ES-I3 (cell line): ENCODE results near the gene MRPL24.

Experiments used
- H3K36me3 ChIP-seq: 2 replicates; pipeline ENCODE4 v1.6.1; 2013; ENCODE audit warnings: mild to moderate bottlenecking, low read length, control low read depth, moderate library complexity; ENCODE audit not compliant: insufficient read depth
- H3K4me1 ChIP-seq: 2 replicates; pipeline ENCODE4 v1.6.1; 2013; ENCODE audit warnings: mild to moderate bottlenecking, control low read depth, low read length; ENCODE audit not compliant: insufficient read depth
- H3K9ac ChIP-seq: 2 replicates; pipeline ENCODE4 v1.6.1; 2013; ENCODE audit warnings: low read depth, mild to moderate bottlenecking, low read length, moderate library complexity
- H3K9me3 ChIP-seq: 2 replicates; pipeline ENCODE4 v1.6.1; 2013; ENCODE audit warnings: mild to moderate bottlenecking, low read length, moderate library complexity; ENCODE audit not compliant: control insufficient read depth, insufficient read depth

MRPL24 gene

DNA sequence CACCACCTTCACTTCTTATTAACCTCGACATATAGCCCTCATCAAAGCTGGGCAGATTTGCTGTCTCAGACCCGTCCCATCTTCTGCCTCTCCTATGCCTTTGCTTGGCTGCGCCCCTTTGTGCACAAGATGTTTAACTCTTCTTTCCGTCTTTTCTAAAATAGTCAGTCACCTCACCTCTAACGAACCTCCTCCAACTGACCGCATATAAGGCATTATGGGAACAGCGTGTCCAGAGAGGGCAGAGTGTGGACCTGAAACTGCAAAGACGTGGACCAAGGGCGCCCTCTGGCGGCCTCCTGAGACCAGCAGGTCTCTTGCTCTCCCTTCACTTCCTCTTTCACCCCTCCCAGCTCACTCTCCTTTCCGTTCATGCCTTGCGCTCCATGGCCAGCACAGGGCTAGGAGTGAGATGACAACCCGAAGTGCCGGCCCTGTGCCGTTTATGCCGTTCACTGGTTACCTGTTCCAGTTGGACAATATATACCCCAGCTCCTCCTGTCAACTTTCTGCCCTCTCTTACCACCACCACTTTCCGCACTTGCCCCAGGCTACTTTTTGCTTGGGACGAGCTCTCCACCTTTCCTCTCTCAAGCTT is 15.1 kb downstream of the MRPL24 start:
- Histone ChIP-seq H3K9ac (peak overlapping the region; percentile 37; the same call in 1 of the 2 replicates), H3K36me3 (peaks cover 20% of the 10 kb centered on the region), H3K9me3 (no peaks in the 10 kb centered on the region), H3K4me1 (peaks cover 8% of the 10 kb centered on the region)

DNA sequence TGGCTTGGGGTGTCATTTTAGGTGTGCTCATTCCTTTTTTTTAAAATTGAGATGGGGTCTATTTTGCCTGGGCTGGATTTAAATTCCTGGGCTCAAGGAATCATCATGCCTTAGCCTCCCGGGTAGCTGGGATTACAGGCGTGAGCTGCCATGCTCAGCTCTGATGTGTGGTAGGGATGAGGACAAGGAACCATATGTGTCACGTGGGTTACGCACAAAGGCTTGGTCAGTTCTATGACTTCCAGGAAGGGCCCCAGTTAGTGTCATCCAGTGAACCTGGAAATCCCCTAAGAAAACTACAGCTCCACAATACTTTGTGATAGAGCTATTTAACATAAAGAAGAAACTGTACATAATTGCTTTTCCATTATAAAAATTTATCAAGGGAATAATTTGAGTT is 19.4 kb downstream of the MRPL24 start:
- H3K9ac ChIP-seq, result no peak overlapping the region
- peaks cover 3% of the 10 kb centered on the region; the same call in 1 of the 2 replicates for H3K4me1 ChIP-seq
- H3K36me3 ChIP-seq, result peaks cover 20% of the 10 kb centered on the region

DNA sequence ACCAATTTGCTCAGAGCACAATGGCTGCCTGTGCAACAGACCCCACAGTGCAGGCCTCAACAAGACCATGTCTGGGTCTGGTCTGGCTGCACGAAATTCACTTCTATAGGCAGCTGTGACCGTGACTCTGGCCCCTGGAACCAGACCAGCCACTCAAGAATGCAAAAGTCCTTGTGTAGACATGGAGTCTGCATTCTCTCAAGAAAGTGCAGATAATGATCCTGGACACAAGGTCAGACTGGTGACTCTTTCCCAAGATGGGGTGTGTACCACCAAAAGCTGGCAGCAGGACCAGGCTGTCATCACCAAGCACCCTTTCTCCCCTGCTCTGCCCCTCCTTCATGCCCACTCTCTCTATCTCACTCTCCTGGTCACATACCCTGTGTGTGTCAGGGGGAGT is 19.8 kb downstream of the MRPL24 start:
- Histone ChIP-seq H3K4me1 (peaks cover 3% of the 10 kb centered on the region; the same call in 1 of the 2 replicates), H3K9ac (no peak overlapping the region), H3K9me3 (no peaks in the 10 kb centered on the region), H3K36me3 (peaks cover 20% of the 10 kb centered on the region)

More for the DNA sequence above, 19.4 kb downstream of the MRPL24 start:
- no peaks in the 10 kb centered on the region for H3K9me3 ChIP-seq

DNA sequence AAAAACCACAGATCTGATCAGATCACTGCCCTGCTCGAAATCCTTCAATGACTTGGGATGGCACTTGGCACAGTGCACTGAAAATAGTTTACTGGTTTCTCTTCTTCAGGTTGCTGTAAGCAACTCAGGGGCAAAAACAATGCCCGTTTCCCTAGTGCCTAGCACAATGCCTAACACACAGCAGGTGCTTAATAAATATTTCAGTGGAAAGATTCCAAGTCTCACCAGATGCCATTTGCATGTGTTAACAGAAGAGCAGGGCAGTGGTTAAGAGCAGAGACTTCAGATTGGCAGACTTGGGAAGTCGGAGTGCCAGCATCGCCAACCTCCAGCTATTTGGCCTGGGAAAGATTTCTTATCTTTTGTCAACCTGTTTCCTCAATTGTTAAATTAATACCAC is 23.5 kb downstream of the MRPL24 start:
- no peak overlapping the region for H3K9ac ChIP-seq
- peaks cover 3% of the 10 kb centered on the region; the same call in 1 of the 2 replicates for H3K36me3 ChIP-seq
- 0 out of 2 replicates have a peak, but pooled peaks cover 5% of the 10 kb centered on the region for H3K4me1 ChIP-seq
- no peaks in the 10 kb centered on the region for H3K9me3 ChIP-seq

DNA sequence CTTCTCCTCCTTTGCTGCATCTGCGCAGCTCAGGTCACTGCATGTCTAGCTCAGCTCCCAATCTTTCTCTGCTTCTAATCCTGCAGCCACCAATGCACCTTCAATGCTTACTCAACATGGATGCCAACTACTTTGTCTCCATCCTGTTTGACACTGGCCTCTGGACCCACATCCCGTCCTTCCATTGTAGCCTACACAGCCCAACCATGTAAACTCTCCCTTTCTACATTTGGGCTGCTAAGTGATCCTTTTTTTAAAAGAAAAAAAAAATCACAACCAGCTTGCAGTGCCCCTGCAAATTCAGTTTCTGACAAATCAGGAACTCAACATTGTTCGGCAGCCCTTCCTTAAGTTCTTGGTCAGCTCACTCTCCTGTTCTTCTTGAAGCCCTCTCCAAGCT is 26.1 kb downstream of the MRPL24 start:
- Histone ChIP-seq H3K4me1 (peaks cover 22% of the 10 kb centered on the region), H3K9me3 (no peaks in the 10 kb centered on the region), H3K9ac (no peak overlapping the region), H3K36me3 (no peaks in the 10 kb centered on the region)

DNA sequence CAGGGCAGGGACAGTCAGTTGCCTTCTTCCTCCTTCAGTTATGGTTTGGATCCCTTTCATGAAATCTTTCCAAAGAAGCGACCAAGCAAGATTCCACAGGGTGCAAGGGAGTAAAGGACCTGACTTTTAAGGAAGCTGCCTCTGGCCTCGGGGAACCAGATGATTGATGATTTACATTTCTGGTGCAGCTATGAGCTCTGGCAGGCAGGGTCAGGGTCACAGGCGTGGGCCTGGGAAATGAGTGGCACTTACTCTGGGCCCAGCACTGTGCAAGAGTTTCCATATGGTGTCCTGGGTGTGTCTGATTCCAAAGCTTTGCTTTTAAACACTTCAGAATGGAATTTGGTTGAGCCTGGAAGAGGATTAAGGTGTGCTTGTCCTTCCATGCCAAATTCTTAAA is 28.3 kb downstream of the MRPL24 start:
- H3K36me3 ChIP-seq, result no peaks in the 10 kb centered on the region
- peaks cover 36% of the 10 kb centered on the region for H3K4me1 ChIP-seq
- no peak overlapping the region for H3K9ac ChIP-seq
- H3K9me3 ChIP-seq, result no peaks in the 10 kb centered on the region

DNA sequence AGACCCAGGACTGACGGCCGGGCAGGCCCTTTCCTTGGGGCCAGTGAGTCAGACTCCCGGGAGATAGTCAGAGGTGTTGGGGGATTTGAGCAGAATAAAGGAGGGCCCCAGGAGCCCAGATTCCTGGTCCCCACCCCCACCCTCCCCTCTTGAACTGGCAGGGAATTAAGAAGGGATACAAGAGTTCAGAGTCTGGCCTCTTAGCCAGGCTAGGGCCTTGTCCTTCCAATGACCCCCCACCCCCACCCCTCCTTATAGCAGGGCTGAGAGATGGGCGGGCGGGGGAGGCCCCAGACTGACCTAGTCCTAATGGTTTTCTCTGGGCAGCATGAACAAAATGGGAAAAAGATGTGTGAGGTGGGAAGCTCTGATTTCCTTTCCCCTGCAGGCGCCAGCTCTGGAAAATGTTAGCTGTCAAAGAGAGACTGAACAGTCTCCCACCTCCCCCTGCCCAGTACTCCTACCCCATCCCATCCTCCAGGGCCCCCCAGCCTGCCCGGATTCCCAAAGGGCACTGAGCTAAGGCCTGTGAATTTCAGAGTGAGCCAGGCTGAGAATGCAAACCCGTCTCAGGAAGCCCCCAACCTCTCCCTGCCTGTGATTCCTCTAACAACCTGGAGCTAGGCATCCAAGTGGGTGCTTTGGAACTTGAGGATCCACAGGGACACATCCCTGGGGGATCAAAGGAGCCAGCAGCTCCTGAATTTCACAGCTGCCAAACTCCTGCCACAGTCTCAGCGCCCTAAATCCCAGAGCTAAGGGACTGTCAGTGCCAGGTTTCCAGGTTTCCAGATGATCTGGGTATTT is 29.7 kb downstream of the MRPL24 start:
- Histone ChIP-seq H3K9ac (no peak overlapping the region), H3K4me1 (peaks cover 36% of the 10 kb centered on the region), H3K36me3 (no peaks in the 10 kb centered on the region)

DNA sequence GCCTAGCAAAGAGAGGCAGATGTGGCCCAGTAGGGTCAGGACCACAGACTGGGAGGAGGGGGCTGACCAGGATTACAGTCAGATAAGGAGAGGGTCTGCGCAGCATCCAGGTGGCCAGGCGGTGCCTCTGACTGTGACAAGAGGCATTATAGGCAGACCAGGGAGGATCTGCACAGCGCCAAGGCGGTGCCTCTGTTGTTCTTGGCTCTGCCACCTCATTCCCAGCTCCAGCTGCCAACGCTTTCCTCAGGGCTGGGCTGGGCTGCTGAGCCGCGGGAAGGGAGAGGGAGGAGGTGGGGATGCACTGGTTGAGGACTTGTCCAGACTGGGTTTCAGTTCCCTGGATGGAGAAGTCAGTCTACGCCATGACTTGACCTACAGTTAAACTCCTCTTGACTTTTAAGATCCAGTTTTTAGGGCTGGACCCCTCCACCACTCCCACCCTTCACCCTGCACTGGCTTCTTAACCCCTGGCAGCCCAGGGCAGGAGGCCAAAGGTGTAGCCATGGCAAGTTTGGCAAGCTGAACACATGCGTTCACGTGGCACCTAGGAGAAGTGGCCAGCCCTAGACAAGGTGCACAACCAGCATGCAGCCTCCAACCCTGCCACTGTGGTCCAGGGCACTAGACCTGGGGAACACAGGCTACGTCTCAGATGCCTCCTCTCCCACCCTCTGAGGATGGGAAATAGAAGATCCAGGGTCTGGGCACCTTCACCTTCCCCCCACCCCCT is 31.0 kb downstream of the MRPL24 start:
- no peak overlapping the region for H3K9ac ChIP-seq
- H3K9me3 ChIP-seq, result no peaks in the 10 kb centered on the region
- peaks cover 36% of the 10 kb centered on the region for H3K4me1 ChIP-seq
- H3K36me3 ChIP-seq, result no peaks in the 10 kb centered on the region

More for the DNA sequence above, 29.7 kb downstream of the MRPL24 start:
- no peaks in the 10 kb centered on the region for H3K9me3 ChIP-seq

DNA sequence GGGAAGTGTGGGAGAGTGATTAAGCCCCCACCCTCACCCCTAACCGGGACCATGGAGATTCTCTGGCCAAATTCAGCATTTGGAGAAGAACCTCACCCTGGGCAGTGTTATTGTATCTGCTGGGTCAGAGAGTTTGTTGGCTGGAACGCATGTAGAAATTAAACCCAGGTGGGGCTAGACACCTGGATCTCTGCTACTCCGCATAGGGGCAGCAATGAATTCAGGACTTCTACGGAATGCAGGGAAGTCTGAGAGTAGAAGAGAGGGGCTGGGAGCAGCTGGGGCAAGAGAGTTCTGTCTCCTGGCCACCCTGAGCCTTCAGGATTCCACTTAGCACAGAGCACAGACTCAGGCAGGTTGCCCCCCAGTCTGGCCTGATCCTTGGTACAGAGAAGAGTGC is 31.9 kb downstream of the MRPL24 start:
- Histone ChIP-seq H3K9ac (no peak overlapping the region), H3K4me1 (peaks cover 41% of the 10 kb centered on the region), H3K36me3 (no peaks in the 10 kb centered on the region), H3K9me3 (no peaks in the 10 kb centered on the region)

DNA sequence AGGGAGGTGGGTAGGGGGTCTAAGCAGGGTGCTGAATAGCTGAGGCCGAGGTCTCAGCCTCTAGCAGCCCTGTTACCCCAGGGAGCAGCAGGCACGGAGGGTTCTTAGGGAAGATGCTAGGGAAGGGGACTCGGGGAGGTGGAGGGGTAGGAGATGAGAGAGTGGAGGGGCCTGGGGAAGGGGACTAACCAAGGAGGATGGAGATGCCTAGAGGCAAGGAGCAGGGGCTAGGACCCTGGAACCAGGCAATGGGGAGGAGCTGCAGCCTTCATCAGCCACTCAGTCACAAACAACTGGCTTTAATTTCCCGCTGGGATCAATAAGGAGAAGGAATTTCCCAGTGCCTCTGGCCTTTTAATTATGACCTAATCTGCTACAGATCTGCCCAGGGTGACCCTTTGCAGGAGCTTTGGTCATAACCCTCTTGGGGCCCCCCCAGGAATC is 32.6 kb downstream of the MRPL24 start:
- Histone ChIP-seq H3K36me3 (no peaks in the 10 kb centered on the region), H3K9ac (peak overlapping the region; percentile 72; the same call in 1 of the 2 replicates), H3K9me3 (no peaks in the 10 kb centered on the region), H3K4me1 (peaks cover 49% of the 10 kb centered on the region)

DNA sequence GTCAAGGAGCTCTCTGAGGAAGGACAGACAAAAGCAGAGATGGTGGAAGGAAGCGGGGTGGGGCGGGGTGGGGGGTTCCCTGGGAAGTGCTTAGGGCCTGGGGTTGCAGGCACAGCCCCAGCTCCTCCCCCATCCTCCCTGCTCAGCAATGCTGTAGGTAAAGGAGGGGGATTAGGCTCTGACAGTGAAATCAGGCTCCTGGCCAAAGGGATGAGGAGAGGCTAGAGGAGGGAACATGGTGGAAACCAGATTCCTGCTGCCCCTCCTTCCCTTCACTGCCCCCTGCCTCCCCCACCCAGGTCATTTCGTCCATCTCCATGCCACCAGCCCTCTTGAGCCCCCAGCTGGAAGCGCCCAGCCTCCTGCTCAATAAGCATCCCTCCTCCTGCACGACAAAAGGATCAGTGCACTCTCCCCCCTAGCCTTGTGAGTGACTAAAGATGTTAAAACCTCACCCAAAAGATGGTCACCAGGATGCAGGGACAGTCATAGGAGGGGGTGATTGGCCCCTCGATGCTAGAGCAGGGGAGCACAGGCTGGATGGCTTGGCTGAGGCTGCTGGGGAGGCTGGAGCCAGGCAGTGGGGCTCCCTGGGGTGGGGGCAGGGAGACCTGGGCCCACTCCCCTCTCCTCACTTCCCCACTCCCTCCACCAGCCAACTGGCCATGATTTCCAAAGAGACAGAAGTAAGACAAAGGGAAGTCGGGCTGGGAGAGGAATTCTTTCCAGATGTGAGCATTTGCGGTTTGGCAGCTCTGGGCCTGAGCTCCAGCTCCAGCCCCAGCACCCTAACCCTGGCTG is 33.3 kb downstream of the MRPL24 start:
- H3K4me1 ChIP-seq, result peaks cover 50% of the 10 kb centered on the region
- peak overlapping the region; percentile 72 for H3K9ac ChIP-seq
- H3K9me3 ChIP-seq, result no peaks in the 10 kb centered on the region
- H3K36me3 ChIP-seq, result no peaks in the 10 kb centered on the region

DNA sequence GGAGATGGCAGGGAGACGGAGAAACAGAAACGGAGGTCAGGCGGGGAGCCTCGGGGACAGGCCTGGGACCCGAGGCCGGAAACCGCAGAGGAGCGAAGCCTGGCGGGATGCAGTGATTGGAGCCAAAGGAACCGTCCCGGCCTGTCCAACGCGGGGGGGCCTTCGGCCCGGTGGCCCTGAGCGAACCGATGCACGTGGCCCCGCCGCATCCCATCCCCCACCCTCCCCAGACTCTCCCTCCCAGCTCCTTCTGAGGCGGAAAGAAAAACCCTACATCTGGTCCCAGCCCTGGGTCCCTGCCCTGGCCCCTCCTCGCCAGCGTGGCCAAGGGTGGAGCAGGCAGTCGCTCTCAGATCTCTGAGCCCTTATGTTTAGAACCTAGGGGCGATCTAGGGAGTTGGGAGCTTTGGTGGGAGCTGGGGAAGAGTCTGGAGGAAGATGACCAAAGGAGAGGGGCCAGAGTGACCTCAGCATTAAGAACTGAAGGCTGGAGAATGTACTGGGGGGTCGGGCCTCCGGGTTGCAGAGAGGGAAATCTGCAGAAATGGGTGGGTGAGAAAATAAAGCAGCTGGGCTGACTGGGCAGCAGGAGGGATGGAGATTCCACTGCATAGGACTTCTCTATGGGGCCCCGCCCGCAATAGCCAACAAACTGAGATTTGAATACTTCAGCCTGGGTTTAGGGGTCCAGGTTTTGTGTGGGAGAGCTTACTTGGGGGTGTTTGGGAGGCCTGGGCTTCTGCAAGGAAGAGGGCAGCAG is 34.1 kb downstream of the MRPL24 start:
- H3K9ac ChIP-seq, result peak overlapping the region; percentile 72
- no peaks in the 10 kb centered on the region for H3K36me3 ChIP-seq
- no peaks in the 10 kb centered on the region for H3K9me3 ChIP-seq
- H3K4me1 ChIP-seq, result peaks cover 45% of the 10 kb centered on the region

DNA sequence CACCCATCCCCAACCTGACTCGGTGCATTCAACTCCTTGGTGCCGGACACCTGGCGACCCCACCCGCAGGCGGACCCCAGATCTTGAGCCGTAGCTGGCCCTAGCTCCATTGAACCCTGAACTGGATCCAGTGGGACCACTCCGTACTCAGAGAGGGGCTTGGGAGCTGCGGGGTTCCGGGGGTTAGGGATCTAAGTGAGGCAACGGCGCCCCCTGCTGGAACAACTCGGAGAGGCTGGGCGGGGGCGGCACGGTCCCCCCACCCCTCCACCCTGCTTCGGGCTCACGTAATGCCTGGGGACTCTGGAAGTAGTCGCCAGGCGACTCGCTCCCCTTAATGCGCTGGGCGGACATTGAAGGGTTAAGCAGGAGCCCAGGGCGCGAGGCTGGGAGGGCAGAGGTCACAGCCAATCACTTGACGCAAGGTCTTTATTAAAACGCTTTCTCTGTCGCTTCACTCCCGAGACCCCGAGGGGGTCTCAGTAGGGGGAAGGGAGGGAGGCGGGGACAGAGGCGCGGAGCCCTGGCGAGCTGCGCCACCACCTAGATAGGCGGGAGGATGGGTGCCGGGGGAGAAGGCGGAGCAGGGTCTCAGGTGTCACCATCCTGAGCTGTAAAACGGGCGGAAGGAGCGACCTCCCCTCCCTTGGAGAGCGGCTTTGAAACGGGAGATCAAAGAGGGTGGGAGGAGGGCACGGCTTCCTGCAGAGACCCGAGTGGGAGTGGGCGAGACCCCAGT is 34.8 kb downstream of the MRPL24 start:
- peaks cover 40% of the 10 kb centered on the region for H3K4me1 ChIP-seq
- no peaks in the 10 kb centered on the region for H3K36me3 ChIP-seq
- no peaks in the 10 kb centered on the region for H3K9me3 ChIP-seq
- peak overlapping the region; percentile 72 for H3K9ac ChIP-seq
